SK-N-SH (cell line): ENCODE measurements around the gene KCNJ5. TPM values are rescaled to one million over a fixed set of nuclear protein-coding genes. Genes with fewer than 3 reads are reported as not detected.

Experiments used
- CTCF ChIA-PET: fragments of 300-600, 350-600 bp; formaldehyde crosslinking; extraction: SDS; loops from one replicate; lab custom pipeline; 2021; lab: Yijun Ruan, JAX
- POLR2A ChIA-PET: fragments of 350-600 bp; sonication (Branson Sonifier 250); formaldehyde crosslinking; extraction: SDS; loops from one replicate; lab custom pipeline; 2020; ENCODE audit warnings: antibody characterized with exemption, inconsistent platforms; lab: Yijun Ruan, JAX
- DNase-seq: peaks from one replicate; pipeline ENCODE4 v3.0.0; 2012
- H2AFZ ChIP-seq: fragments of 200-600 bp; sonication (generic); 2 replicates; pipeline ENCODE4 v1.8.1; 2016; ENCODE audit warnings: antibody characterized with exemption, mild to moderate bottlenecking, low read depth
- H3F3A ChIP-seq: fragments of 200-600 bp; sonication (generic); replicated peaks from 2 replicates; pipeline ENCODE3; 2016; ENCODE audit warnings: antibody characterized with exemption, mild to moderate bottlenecking; ENCODE audit not compliant: insufficient read depth
- H3K27ac ChIP-seq, 2 experiments: fragments of 200-500 bp in 1 of 2; fragments of 200-600 bp in 1 of 2; sonication (Bioruptor generic) in 1 of 2; sonication (generic), shearing (Covaris generic) in 1 of 2; 2 replicates each; pipeline versions ENCODE4 v1.5.1 to v1.6.1; 2014 to 2016; ENCODE audit warnings: low read depth in 2 of 2, inconsistent platforms in 1 of 2, low read length in 1 of 2, mild to moderate bottlenecking in 1 of 2, mixed read lengths in 1 of 2
- H3K27me3 ChIP-seq: fragments of 200-600 bp; sonication (generic), shearing (Covaris generic); 2 replicates; pipeline ENCODE4 v1.6.1; 2016; ENCODE audit warnings: mixed run types; ENCODE audit not compliant: insufficient read depth
- H3K36me3 ChIP-seq, 2 experiments: fragments of 200-500 bp in 1 of 2; fragments of 200-600 bp in 1 of 2; sonication (Bioruptor generic) in 1 of 2; sonication (generic) in 1 of 2; replicated peaks in 1 of 2; 2 replicates each; pipeline versions ENCODE3 to v1.5.1; 2014 to 2016; ENCODE audit warnings: low read length in 1 of 2, mild to moderate bottlenecking in 1 of 2; ENCODE audit not compliant: insufficient read depth in 2 of 2, control insufficient read depth in 1 of 2
- H3K4me1 ChIP-seq, 2 experiments: fragments of 200-500 bp in 1 of 2; fragments of 200-600 bp in 1 of 2; sonication (Bioruptor generic) in 1 of 2; sonication (generic), shearing (Covaris generic) in 1 of 2; 2 replicates each; pipeline versions ENCODE4 v1.5.1 to v1.6.1; 2014 to 2016; ENCODE audit warnings: low read depth in 1 of 2, low read length in 1 of 2, mixed run types in 1 of 2; ENCODE audit not compliant: insufficient read depth in 2 of 2, control insufficient read depth in 1 of 2
- H3K4me2 ChIP-seq: fragments of 200-600 bp; sonication (generic), shearing (Covaris generic); 2 replicates; pipeline ENCODE4 v1.6.1; 2017; ENCODE audit warnings: mixed run types
- H3K4me3 ChIP-seq, 2 experiments: fragments of 200-500 bp in 1 of 2; fragments of 200-600 bp in 1 of 2; sonication (Bioruptor generic) in 1 of 2; sonication (generic), shearing (Covaris generic) in 1 of 2; 2 replicates each; pipeline versions ENCODE4 v1.5.1 to v1.8.1; 2014 to 2016; ENCODE audit warnings: low read depth in 2 of 2, inconsistent platforms in 1 of 2, low read length in 1 of 2, mild to moderate bottlenecking in 1 of 2, mixed read lengths in 1 of 2, moderate library complexity in 1 of 2
- H3K79me2 ChIP-seq: fragments of 200-600 bp; sonication (generic); 2 replicates; pipeline ENCODE4 v1.8.1; 2017; ENCODE audit warnings: mild to moderate bottlenecking; ENCODE audit not compliant: insufficient read depth
- H3K9ac ChIP-seq: fragments of 200-600 bp; sonication (generic); 2 replicates; pipeline ENCODE4 v1.6.1; 2017; ENCODE audit warnings: mixed run types
- H3K9me2 ChIP-seq: fragments of 200-600 bp; sonication (generic); 2 replicates; pipeline ENCODE4 v1.6.1; 2017; ENCODE audit warnings: mixed run types
- H3K9me3 ChIP-seq: fragments of 200-600 bp; sonication (generic); 2 replicates; pipeline ENCODE4 v1.6.1; 2017; ENCODE audit warnings: mixed run types, mild to moderate bottlenecking, moderate library complexity
- H4K20me1 ChIP-seq: fragments of 200-600 bp; sonication (generic); 2 replicates; pipeline ENCODE4 v1.6.1; 2017; ENCODE audit warnings: mild to moderate bottlenecking, mixed run types; ENCODE audit not compliant: insufficient read depth
- CHD2 ChIP-seq: fragments of 150-350 bp; IDR thresholded peaks from 2 replicates; pipeline ENCODE4 v1.6.1; 2018; ENCODE audit warnings: low read length; ENCODE audit not compliant: partially characterized antibody
- ELF1 ChIP-seq: IDR thresholded peaks from 2 replicates; pipeline ENCODE4 v1.4.0; 2012
- FOXJ3 ChIP-seq: sonication (generic); formaldehyde crosslinking; IDR thresholded peaks from 2 replicates; pipeline ENCODE4 v1.5.1; 2020; ENCODE audit warnings: mild to moderate bottlenecking, missing genetic modification reagents
- FOXM1 ChIP-seq: IDR thresholded peaks from 2 replicates; pipeline ENCODE4 v1.4.0; 2012; ENCODE audit warnings: low read depth, mild to moderate bottlenecking
- MXI1 ChIP-seq: IDR thresholded peaks from 2 replicates; pipeline ENCODE4 v1.6.1; 2012; ENCODE audit warnings: mild to moderate bottlenecking, low read depth, low read length, improper control_type of control experiment
- PBX3 ChIP-seq: IDR thresholded peaks from 2 replicates; pipeline ENCODE4; 2012
- POLR2AphosphoS5 ChIP-seq: IDR thresholded peaks from 2 replicates; pipeline ENCODE4 v1.6.1; 2012; ENCODE audit warnings: low read depth, low read length
- RAD21 ChIP-seq: IDR thresholded peaks from 2 replicates; pipeline ENCODE4 v1.6.1; 2012; ENCODE audit warnings: mild to moderate bottlenecking, low read length
- RCOR1 ChIP-seq: fragments of 150-350 bp; IDR thresholded peaks from 2 replicates; pipeline ENCODE4 v1.6.1; 2017; ENCODE audit warnings: antibody characterized with exemption, low read length
- REST ChIP-seq: IDR thresholded peaks from 2 replicates; pipeline ENCODE4 v1.6.1; 2012; ENCODE audit warnings: mild to moderate bottlenecking, low read depth, low read length, moderate library complexity
- RXRA ChIP-seq: IDR thresholded peaks from 2 replicates; pipeline ENCODE4 v1.4.0; 2012; ENCODE audit warnings: low read depth, mild to moderate bottlenecking, borderline replicate concordance
- USF2 ChIP-seq: fragments of 150-350 bp; IDR thresholded peaks from 2 replicates; pipeline ENCODE4 v1.6.1; 2017; ENCODE audit warnings: antibody characterized with exemption, low read length, low read depth, borderline replicate concordance
- WGBS: methylation state at CpG from one replicate; pipeline ENCODE4 v1.1.6; 2017; ENCODE audit warnings: low lambda C conversion rate; 5-methylcytosine and 5-hydroxymethylcytosine counted together
- polyA plus RNA-seq, 3 experiments: library from polyadenylated mRNA; depleted of rRNA; stranded (reverse); fragments of >200 nt; gene quantifications; 2 replicates each; pipeline ENCODE4 v1.2.3, GENCODE V29; 2012

KCNJ5 gene
- polyA plus RNA-seq, 1 of the 3 experiments (the other 2 are of a cell fraction): 0.03 TPM

- Histone ChIP-seq H3K9ac (no peak overlapping the region), H2AFZ (no peak overlapping the region), H3K27me3 (no peaks in the 10 kb centered on the region), H3F3A (no peaks in the 10 kb centered on the region), H3K27ac (no peak overlapping the region), H3K36me3 (no peaks in the 10 kb centered on the region), H3K79me2 (no peaks in the 10 kb centered on the region), H3K9me2 (no peaks in the 10 kb centered on the region), H3K4me2 (no peak overlapping the region), H3K9me3 (no peaks in the 10 kb centered on the region), H3K4me1 (peaks cover 0 to 12% of the 10 kb centered on the region in 2 experiments; a peak in 1 of 4 replicates), H4K20me1 (no peaks in the 10 kb centered on the region), H3K4me3 (no peak overlapping the region)
- no peak for DNase-seq
- no peak for TF ChIP-seq POLR2AphosphoS5
- ChIA-PET POLR2A (no interaction called here), CTCF (interaction anchor here (1.2 to 34.0 kb wide), 4 partner anchors 22 to 46 kb away, joined by 3 to 872 read pairs (median 22); partner anchors contain the start of gene KCNJ5)
- WGBS: 74% methylated on average over 7 of the region's 10 CpGs
Observed at GRCh38 chr11:128934926-128935325, 43.8 kb downstream of the KCNJ5 start.

DNA sequence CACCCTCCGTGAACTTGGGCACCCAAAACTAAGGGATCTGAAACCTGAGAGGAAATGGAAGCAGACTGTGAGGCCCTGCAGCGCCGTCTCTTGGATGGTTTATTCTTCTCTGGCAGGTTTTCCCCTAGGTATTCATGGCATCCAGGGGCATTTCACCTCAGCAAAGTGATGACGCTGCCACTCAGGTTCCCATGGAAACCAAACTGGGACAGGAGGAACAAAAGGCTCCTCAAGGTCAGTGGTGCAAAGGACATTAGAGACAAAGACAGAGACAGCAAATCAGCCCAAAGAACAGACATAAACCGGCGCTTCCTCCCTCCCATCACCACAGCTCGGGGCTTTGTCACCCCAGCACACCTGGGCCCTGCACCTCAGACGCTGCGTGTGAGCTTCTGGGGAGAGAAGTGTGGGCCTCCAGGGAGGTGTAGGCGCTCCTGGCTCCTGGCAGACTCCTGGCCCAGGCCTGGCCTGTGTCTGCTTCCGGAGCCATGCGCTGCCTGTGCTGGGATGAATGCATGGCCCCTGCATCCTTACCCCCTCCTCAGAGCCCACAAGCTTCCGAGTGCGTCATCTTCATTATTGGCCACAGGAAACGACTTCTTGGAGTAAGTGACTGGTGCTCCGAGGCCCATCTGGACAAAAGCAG is 45.6 kb downstream of the KCNJ5 start:
- WGBS: 77% methylated on average over 11 of the region's 16 CpGs
- Histone ChIP-seq H2AFZ (no peak overlapping the region), H3K79me2 (no peaks in the 10 kb centered on the region), H3K9ac (no peak overlapping the region), H3K4me3 (no peak overlapping the region), H3K4me1 (peaks cover 0 to 9% of the 10 kb centered on the region in 2 experiments; a peak in 1 of 4 replicates), H3K4me2 (no peak overlapping the region), H3K27ac (no peak overlapping the region), H3F3A (no peaks in the 10 kb centered on the region), H3K27me3 (no peaks in the 10 kb centered on the region), H3K36me3 (no peaks in the 10 kb centered on the region), H3K9me2 (no peaks in the 10 kb centered on the region), H4K20me1 (no peaks in the 10 kb centered on the region), H3K9me3 (no peaks in the 10 kb centered on the region)
- DNase-seq: no peak
- ChIA-PET POLR2A (no interaction called here), CTCF (interaction anchor here (0.7 to 34.0 kb wide), 3 partner anchors 11 to 47 kb away, joined by 3 to 872 read pairs (median 36); partner anchors contain the start of gene KCNJ5)
- no peak for TF ChIP-seq RXRA
- TF ChIP-seq ELF1: no peak
- no peak for TF ChIP-seq RCOR1
- TF ChIP-seq FOXM1: no peak
- no peak for TF ChIP-seq USF2
- no peak for TF ChIP-seq POLR2AphosphoS5
- no peak for TF ChIP-seq FOXJ3 (CRISPR knock-in tag)

- H3K36me3 ChIP-seq: no peaks in the 10 kb centered on the region
- H3K4me2 ChIP-seq: no peak overlapping the region
- CTCF ChIA-PET: interaction anchor here (12.3 to 34.0 kb wide), 2 partner anchors 19 to 48 kb away, joined by 113 to 872 read pairs; partner anchors contain the start of gene KCNJ5
- no peaks in the 10 kb centered on the region for H3K9me2 ChIP-seq
- H3F3A ChIP-seq: no peaks in the 10 kb centered on the region
- peaks cover 0 to 9% of the 10 kb centered on the region in 2 experiments; a peak in 1 of 4 replicates for H3K4me1 ChIP-seq
- H3K9ac ChIP-seq: no peak overlapping the region
- no peaks in the 10 kb centered on the region for H3K27me3 ChIP-seq
- no peaks in the 10 kb centered on the region for H3K79me2 ChIP-seq
- POLR2A ChIA-PET: no interaction called here
- WGBS: 88% methylated on average over 3 of the region's 9 CpGs
- no peak overlapping the region for H3K27ac ChIP-seq
- H3K9me3 ChIP-seq: no peaks in the 10 kb centered on the region
- DNase-seq: no peak
- no peak overlapping the region for H2AFZ ChIP-seq
- H3K4me3 ChIP-seq: no peak overlapping the region
- H4K20me1 ChIP-seq: no peaks in the 10 kb centered on the region
- no peak for TF ChIP-seq RAD21
- no peak for TF ChIP-seq REST
- TF ChIP-seq FOXJ3 (CRISPR knock-in tag): no peak
- TF ChIP-seq POLR2AphosphoS5: no peak
- TF ChIP-seq MXI1: no peak
- no peak for TF ChIP-seq CHD2
- TF ChIP-seq PBX3: no peak
- TF ChIP-seq FOXM1: no peak
- TF ChIP-seq USF2: no peak
Observed at GRCh38 chr11:128937480-128937879, 46.3 kb downstream of the KCNJ5 start.
